HG03575 (cell line): Measurements from ENCODE around the gene SPCS1.
"Not testable (repeated sequence)": the region's sequence is repeated elsewhere in the genome, so short reads cannot be mapped to it uniquely, and the experiment has no call there.

ENCODE experiments used
- ATAC-seq: cut with Tn5 transposase; IDR thresholded peaks from one replicate; pipeline ENCODE4 v1.9.1; 2021; ENCODE audit not compliant: unreplicated experiment, insufficient number of reproducible peaks, low FRiP score; ENCODE audit errors: extremely low read depth

Gene SPCS1

DNA sequence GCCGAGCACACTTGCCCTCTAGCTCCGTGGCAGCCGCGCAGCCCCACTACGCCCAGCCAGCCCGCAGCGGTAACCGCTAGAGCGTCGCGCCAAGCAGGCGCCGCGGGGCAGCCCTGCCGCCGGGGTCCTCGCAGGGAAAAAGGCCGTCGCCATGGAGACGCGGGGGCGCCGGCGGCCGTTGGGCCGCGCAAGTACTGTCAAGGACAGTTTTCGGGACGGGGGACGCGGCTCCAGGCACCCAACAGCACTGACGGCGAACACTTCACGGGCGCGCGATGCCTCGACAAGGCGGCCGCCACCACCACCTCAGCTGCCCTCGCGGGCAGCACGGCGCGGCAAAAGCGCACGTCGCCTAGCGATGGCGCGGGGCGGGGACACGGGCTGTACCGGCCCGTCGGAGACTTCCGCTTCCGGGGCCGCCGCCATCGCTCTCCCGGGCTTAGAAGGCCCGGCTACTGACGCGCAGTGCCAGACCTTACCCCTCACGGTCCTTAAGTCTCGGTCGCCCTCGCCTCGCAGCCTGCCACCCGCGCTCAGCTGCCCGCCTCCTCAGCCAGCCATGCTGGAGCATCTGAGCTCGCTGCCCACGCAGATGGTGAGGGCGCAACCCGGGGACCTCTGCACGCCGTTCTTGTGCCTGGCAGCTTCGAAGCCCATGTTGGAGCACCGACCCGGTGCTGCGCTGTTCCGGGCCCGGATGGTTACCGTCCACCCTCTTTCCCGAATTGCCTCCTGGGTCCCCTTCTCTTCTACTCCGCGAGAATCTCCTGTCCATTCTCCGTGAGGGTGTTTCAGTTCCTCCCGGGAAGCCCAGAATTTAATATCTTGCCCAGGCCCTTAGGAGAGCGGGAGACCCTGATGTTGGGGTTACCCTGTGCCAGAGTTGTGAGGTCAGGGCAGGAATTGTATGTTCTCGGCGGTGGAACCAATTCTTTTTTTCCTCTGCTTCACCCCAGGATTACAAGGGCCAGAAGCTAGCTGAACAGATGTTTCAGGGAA lies at the start of gene SPCS1, which contains the start of gene GLT8D1:
Gene SPCS1, plus strand, starts transcription at position 419 of the 999 bp plus-strand sequence. Its CDS starts 141 bp downstream, at position 560.
Gene GLT8D1, minus strand, starts transcription at position 104 of the 999 bp plus-strand sequence. CDS start 5,331 bp downstream, outside the sequence.
- ATAC-seq: peak; percentile 24

DNA sequence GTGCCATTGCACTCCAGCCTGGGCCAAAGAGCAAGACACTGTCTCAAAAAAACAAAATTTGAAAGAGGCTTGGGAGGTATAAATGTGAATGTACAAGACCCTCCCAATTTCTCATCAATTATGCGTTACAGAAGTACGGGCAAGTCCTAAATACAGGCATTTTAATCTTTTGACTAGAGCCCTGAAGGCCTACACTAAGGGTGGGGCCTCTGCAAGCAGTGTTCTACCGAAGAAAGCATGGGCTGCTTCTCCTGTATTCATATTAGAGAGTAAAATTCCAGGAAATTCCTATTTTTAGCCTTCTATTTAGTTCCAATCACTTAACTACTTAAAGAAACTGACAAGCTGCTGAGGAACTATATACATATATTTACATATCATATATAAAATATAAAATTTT lies 45.9 kb upstream of the SPCS1 start:
- ATAC-seq: no peak

DNA sequence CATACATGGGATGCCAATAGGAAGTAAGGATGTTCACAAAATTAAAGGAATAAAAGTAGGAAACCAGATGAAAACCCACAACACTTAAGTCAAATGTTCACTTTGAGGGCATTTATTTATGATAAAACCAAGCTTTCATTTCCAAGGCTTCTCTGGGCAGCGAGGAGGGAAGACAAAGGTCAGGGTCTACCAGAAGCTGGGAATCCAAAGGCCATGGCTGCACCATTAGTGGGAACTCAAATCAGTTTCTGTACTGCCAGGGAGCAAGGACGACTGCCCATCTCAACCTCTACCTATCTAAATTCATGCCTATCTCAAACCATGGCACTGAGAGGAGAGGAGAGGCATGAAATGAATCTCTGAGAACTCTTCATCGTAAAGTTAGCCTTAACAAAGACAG lies 42.8 kb upstream of the SPCS1 start:
- ATAC-seq: no peak

DNA sequence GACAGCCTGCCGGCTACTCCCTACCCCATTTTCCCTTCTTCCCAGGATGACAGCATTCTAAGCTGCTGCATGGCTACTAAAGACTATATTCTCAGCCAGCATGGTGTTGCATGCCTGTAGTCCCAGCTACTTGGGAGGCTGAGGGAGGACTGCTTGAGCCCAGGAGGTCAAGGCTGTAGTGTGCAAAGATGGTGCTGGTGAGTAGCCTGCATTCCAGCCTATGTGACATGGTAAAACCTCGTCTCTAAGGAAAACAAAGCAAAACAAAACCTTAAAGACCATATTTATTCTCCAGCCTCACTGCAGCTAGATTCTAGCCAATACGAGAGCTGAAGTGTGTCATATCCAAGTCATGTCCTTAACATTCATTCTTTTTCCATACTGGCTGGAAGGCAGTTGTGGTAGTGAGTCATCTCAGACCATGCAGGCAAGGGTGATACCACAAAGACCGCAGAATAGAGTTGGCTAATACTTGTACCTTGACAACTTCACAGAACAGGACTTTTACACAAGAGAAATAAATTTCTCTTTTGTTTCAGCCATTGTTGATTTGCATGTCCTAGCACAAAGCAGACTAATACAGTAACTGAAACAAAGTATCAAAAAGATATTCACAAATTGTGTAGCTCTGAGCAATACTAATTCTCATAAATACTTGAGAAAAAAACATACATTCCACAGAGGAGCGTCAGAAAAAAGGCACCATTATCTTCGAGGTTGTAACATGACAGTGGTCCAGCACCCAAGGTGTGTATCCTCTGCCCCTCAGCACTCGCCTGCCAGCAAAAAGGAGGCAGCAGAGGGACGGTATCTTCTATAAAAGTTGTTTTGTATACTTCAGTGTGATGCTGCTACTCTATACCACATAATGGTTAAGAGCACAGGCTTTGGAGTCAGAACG lies 35.0 kb upstream of the SPCS1 start:
- peak; percentile 40 for ATAC-seq

DNA sequence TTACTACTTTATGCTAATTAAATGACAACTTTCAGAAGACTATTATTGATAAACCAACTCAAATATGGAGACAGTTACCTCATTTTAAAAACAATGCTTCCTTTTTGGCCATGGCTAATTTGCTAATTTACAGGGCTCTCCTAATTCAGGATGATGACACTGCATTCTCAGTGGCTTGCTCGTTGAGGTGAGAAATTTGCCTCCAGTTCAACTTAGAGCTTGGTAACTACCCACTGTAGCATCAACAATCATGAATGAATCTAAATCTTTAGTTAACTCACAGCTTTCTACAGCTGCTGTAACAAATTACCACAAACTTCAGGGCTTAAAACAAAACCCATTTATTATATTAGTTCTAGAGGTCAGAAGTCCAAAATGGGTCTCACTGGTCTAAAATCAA lies 34.2 kb upstream of the SPCS1 start:
- no peak for ATAC-seq

DNA sequence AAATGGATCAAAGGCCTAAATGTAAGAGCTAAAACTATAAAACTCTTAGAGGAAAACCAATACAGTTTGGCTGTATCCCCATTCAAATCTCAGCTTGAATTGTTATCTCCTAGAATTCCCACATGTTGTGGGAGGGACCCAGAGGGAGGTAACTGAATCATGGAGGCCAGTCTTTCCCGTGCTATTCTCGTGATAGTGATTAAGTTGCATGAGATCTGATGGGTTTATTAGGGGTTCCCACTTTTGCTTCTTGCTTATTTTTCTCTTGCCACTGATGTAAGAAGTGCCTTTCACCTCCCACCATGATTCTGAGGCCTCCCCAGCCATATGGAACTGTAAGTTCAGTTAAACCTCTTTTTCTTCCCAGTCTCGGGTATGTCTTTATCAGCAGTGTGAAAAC lies 29.7 kb upstream of the SPCS1 start:
- ATAC-seq: not testable (repeated sequence)

DNA sequence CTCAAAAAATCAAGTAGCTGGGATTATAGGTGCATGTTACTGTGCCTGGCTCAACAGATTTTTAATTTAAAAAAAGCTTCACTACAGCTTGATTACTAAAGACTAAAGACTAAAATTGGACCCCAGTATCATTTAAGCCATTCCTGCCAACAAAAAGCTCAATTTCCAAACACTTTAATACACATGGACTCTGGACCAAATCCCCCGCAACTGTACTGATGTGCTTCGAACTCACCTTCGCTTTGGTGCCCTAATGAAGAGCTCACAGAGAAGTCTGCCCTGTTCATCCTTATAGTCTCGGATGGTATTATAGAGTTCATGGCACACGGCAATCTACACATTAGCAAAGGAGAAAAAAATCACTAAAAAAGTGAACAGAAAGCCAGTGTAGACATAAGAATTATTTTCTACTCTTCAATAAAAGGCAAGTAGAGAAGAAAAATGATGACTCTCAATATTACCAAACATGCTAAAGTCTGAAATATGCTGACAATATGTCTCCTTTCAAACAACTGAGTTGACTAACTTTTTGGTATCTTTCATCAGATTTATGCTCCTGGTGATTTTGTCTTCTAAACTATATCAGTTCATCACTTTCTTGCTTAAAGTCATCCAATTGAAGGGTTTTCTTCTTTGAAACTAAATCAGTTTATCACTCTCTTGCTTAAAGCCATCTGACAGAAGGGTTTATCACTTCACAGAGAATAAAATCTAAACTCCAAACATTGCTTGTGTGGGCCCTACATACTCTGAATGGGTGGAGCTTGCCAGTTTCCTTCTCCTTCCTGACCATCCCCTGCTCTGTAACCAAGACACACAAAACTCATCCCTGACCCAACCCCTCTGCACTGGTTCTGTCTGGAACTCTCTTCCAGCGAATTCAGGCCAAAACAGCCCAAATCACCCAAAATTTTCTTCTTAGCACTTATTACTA lies 27.4 kb upstream of the SPCS1 start:
- ATAC-seq: no peak

DNA sequence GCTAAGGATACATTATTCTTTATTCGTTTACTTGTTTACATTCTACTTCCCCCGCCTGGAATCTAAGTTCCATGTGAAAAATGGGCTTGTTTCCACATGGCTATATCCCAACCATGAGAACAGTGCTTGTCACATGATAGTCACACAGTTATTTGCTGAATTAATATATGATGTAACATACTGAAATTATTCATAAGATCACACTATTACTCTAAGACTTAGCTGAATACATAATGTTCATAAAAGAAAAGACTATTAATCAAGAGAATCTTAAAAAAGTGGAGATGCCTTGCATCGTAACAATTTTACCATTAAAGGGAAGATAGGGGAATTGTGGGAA lies 26.7 kb upstream of the SPCS1 start:
- ATAC-seq: no peak

DNA sequence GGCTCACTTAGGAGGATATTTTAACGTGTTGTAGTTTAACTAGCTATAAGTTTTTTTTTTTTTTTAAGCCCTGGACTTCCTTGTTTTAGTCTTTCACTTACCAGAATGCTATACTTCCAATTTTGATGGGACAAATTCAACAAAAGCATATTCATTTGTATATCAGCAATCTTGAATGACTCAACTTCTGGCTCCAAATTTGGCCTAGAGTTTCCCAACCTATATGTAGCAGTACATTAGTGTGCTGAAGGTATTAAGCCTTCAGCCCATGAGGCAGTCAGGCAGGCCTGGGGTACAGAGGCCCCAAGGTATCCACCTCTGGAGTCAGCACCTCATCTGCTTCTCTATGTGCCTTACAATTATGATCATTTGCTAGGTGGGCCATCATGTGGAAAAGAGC lies 26.1 kb upstream of the SPCS1 start:
- no peak for ATAC-seq

DNA sequence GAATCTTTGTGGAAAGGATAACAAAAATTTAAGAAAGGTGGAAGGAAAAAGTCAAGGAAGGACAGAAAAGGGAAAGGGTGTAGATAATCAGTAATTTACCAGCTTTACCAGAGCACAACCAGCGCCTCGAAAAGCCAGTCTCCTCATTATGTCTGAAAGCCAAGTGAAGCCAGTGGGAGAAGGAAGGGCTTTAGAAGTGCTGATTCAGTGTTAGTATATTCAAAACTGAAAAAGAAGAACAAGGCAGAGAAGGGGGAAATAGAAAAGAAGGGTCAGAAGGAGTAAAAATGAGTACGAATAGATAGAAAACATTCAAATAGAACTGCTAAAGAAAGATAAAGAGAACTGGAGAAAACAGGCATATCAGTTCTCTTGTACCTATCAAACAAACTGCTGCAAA lies 24.3 kb upstream of the SPCS1 start:
- ATAC-seq: no peak

DNA sequence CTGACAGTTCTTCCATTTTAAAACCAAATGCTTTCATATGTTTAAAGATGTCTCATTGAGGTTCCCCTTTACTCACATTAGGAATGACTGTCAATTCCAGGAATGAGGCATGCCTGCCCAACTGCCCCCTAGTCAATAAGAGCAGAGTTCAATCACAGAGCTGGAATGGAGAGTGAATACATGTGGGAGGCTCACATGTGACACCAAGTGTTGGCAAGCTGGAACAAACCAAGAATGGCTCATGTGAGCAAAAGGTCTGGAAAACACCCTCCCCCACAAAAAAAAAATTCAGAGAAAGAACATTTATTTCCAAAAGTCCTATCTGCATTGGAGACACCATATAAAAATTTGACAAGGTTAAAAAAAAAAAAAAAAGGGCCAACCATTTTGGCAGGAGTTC lies 23.9 kb upstream of the SPCS1 start:
- no peak for ATAC-seq

DNA sequence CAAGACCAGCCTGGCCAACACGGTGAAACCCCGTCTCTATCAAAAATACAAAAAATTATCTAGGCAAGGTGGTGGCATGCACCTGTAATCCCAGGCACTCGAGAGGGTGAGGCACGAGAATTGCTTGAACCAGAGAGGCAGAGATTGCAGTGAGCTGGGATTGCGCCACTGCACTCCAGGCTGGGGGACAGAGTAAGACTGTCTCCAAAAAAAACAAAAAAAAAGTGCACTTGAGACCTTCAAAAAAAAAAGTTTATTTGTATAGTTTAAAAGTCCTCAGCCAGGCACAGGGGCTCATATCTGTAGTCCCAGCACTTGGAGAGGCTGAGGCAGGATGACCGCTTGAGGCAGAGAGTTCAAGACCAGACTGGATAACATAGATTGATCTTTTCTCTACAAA lies 22.3 kb upstream of the SPCS1 start:
- no peak for ATAC-seq

DNA sequence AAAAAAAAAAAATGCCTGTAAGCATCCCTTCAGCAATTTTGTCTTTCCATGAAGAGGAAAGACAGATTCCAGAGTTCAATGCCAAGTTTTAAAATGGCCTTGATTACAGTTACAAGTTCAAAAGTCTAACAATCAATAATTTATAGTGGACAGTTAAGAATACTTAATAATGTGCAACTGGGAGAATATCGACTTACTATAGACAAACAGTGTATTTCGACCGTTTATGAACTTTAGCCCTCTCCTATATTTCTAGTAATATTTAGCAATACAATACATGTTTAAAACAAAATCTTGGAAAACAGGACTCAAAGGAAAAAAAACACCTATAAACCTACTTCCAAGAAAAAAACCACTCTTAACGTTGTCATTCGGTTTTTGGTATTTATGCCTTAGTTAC lies 21.7 kb upstream of the SPCS1 start:
- no peak for ATAC-seq

DNA sequence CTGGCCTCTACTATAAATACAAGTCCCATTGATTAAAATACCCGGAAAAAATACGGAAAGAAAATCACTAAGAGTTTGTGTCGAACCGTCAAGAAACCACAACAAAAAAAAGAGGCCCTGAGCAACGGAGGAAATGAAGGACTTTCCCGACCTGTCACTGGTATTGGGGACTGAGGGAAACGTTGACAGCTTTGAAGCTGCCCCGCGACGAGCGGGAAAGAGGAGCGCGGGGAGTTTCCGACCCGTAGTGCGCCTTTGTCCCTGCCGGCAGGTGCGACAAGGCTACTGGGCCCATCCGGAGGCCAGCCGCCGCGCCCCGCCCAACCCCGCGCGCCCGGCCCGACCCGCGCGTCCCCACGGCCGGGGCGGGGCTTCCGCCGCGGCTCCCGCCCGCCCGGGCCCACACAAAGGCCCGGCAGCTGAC lies 20.6 kb upstream of the SPCS1 start:
- no peak for ATAC-seq

DNA sequence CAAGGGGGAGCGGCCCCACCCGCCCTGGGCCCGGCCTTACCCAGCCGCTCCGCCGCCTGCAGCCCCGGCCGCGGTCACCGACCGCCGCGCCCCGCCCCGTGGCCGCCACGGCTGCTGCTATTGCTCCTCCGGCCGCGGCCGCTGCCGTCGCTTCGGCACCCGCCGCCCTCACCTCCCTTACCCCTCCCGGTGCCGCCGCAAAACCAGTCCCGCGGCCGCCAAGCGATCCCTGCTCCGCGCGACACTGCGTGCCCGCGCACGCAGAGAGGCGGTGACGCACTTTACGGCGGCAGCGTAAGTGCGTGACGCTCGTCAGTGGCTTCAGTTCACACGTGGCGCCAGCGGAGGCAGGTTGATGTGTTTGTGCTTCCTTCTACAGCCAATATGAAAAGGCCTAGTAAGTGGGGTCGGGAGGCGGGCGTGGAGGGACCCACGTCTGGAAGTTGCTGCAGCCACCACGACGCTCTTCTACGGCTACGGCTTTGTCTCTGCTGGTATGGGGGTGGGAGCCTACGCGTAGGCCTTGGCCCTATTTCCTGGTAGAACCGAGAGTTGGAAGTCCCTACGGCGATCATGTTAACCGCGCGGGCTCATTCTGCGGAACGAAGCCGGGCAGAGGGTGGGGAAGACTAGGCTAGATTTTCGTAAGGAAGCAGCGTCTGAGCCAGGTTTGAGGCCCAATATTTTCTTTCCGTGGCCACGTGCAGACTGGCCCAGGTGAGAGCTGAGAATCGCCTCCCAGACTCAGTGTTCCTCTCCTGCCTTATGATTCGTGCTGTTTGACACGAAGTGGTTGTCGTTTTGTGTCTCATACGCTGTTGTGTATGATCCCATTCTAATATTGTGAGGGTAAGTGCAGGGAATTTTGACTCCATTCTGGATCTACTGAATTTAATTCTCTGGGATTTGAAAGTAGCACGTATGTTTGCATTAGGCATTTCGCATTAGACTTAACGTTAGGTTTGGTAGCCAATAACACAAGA lies 19.9 kb upstream of the SPCS1 start, which contains the start of the genes GNL3 and PBRM1:
Gene GNL3, plus strand, starts transcription at position 324 of the 983 bp plus-strand sequence. Its CDS starts 61 bp downstream, at position 385.
Gene PBRM1, minus strand, starts transcription at position 205 of the 983 bp plus-strand sequence.
- no peak for ATAC-seq

DNA sequence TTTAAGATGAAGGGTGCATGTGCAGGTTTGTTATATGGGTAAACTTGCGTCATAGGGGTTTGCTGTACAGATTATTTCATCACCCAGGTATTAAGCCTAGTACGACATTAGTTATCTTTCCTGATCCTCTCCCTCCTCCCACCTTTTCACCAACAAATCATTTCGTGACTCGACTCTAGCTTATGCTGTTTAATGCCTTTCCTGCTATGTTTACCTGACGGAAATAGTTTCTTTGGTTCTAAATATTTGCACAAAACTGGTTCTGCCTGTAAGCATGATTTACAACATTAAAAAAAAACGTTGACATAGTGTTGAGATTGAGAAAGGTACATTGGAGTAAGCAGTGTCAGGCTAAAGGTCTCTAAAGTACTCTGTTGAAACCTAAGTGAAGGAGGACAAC lies 17.6 kb upstream of the SPCS1 start:
- ATAC-seq: no peak

DNA sequence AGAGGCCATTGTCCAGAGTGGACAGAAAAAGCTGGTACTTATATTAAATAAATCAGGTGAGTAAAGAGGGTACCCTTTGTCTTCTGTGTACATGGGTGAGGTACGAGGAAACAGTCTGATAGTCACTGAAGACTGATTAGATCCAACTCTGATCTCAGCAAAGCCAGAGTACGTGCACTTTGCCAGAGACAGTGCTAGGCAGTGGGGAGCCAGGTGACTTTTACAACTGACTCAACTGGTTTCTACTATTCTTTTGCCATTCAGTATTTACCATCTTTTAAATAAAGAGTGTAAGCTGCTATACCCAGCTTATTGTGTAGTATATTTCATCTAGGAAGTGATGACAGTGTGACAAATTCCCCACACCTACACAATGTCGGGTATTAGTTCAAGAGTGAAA lies 16.8 kb upstream of the SPCS1 start:
- ATAC-seq: no peak
